Activated CD4-positive, alpha-beta T cell treated with anti-CD3 and anti-CD28 coated beads for 24 hours (primary cell): ENCODE measurements around the gene RBBP8.
"Not testable (repeated sequence)": the region's sequence is repeated elsewhere in the genome, so short reads cannot be mapped to it uniquely, and the experiment has no call there.

ENCODE experiments used
- DNase-seq, 2 donors: peaks; one replicate each; pipeline ENCODE4 v3.0.0-alpha.2; 2020; ENCODE audit warnings: low read depth in 2 of 2

The RBBP8 gene

GRCh38 chr18:22943847-22944246 lies 10.7 kb downstream of the RBBP8 start:
- no peak for DNase-seq

GRCh38 chr18:22946217-22946616 lies 13.1 kb downstream of the RBBP8 start:
- no peak for DNase-seq

- no peak for DNase-seq
These were observed 13.7 kb downstream of the RBBP8 start for GRCh38 chr18:22946846-22947245.

- DNase-seq: no peak
These were observed 18.7 kb downstream of the RBBP8 start for GRCh38 chr18:22951823-22952222.

- DNase-seq: no peak
These were observed 19.4 kb downstream of the RBBP8 start for GRCh38 chr18:22952525-22952924.

GRCh38 chr18:22953982-22954381 lies 20.9 kb downstream of the RBBP8 start:
- not testable (repeated sequence) for DNase-seq

- no peak for DNase-seq
These were observed 23.1 kb downstream of the RBBP8 start for GRCh38 chr18:22956226-22956625.

- DNase-seq: no peak
These were observed 28.0 kb downstream of the RBBP8 start for GRCh38 chr18:22961156-22961555.

GRCh38 chr18:22962004-22962403 lies 28.9 kb downstream of the RBBP8 start:
- no peak for DNase-seq

- DNase-seq: no peak
These were observed 31.0 kb downstream of the RBBP8 start for GRCh38 chr18:22964116-22964515.

- DNase-seq: no peak
These were observed 31.6 kb downstream of the RBBP8 start for GRCh38 chr18:22964722-22965121.

GRCh38 chr18:22971038-22971437 lies 37.9 kb downstream of the RBBP8 start:
- no peak for DNase-seq

- no peak for DNase-seq
These were observed 40.9 kb downstream of the RBBP8 start for GRCh38 chr18:22974001-22974400.

GRCh38 chr18:22974707-22975106 lies 41.6 kb downstream of the RBBP8 start:
- DNase-seq: no peak

GRCh38 chr18:22975508-22975907 lies 42.4 kb downstream of the RBBP8 start:
- DNase-seq: no peak

GRCh38 chr18:22977847-22978701 lies 44.9 kb downstream of the RBBP8 start:
- DNase-seq: no peak

- DNase-seq: no peak
These were observed 47.3 kb downstream of the RBBP8 start for GRCh38 chr18:22980394-22980793.

- DNase-seq: no peak
These were observed 48.4 kb downstream of the RBBP8 start for GRCh38 chr18:22981274-22982133.

GRCh38 chr18:22983175-22983574 lies 50.0 kb downstream of the RBBP8 start:
- DNase-seq: no peak

GRCh38 chr18:22985250-22985649 lies 52.1 kb downstream of the RBBP8 start:
- no peak for DNase-seq

- DNase-seq: no peak
These were observed 54.5 kb downstream of the RBBP8 start for GRCh38 chr18:22987547-22988189.

- DNase-seq: no peak
These were observed 55.1 kb downstream of the RBBP8 start for GRCh38 chr18:22988208-22988607.
